ENCODE results near the gene NAV2.

DNA sequence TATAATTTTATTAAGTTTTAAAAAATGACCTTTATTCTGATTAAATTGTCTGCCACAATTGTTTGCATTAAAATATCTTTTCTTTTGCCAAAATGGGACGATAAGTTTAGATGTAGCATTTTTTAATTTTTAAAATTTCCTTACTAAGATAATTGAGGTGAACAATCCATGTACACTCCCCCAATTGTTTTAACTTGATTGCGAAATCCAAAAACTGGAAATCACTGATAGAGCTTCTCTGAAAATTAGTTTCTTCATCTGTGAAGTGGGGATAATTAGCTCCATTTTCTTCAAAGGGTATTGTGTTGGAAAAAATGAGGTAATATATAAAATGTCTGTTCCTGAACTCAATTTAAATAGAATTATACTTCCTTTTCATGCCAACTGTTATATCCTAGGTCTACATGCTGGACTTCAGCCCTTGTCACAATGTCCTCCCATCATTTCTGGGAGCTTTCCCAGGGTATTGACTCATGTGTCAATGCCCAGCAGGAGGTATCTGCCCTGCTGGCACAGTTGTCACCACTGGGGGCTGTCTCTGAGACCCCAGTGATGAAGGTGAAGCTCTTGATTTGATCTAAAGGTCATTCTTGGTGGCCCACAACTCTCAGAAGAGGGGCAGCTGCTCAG, 28.7 kb upstream of the NAV2 start:
- TF ChIP-seq, protein P1, sequence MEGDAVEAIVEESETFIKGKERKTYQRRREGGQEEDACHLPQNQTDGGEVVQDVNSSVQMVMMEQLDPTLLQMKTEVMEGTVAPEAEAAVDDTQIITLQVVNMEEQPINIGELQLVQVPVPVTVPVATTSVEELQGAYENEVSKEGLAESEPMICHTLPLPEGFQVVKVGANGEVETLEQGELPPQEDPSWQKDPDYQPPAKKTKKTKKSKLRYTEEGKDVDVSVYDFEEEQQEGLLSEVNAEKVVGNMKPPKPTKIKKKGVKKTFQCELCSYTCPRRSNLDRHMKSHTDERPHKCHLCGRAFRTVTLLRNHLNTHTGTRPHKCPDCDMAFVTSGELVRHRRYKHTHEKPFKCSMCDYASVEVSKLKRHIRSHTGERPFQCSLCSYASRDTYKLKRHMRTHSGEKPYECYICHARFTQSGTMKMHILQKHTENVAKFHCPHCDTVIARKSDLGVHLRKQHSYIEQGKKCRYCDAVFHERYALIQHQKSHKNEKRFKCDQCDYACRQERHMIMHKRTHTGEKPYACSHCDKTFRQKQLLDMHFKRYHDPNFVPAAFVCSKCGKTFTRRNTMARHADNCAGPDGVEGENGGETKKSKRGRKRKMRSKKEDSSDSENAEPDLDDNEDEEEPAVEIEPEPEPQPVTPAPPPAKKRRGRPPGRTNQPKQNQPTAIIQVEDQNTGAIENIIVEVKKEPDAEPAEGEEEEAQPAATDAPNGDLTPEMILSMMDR (IDR thresholded peaks at IDR 0.05; ENCODE audit: borderline replicate concordance, extremely low read depth, low read length, poor library complexity, severe bottlenecking), result no peak
- TF ChIP-seq EZH2 (IDR thresholded peaks at IDR 0.05; ENCODE audit: borderline replicate concordance, low read depth, low read length, severe bottlenecking), result no peak

All from DND-41 (cell line).